Measurements from ENCODE around the gene METTL21C.

METTL21C gene

GRCh38 chr13:102694937-102695336 is at the start of gene METTL21C:
Gene METTL21C (minus strand): TSS chr13:102695044. CDS start chr13:102694498, 546 bp downstream.
- FAIRE-seq, result no peak

GRCh38 chr13:102742506-102742905 is 47.7 kb upstream of the METTL21C start:
- no peak for FAIRE-seq

More at GRCh38 chr13:102694937-102695336, at the start of gene METTL21C:
- DNase-seq (ENCODE audit: low spot score), result no peak

GRCh38 chr13:102742101-102742500 is 47.3 kb upstream of the METTL21C start:
- FAIRE-seq, result no peak
- no peak for DNase-seq (ENCODE audit: low spot score)

More at GRCh38 chr13:102742506-102742905, 47.7 kb upstream of the METTL21C start:
- no peak for DNase-seq (ENCODE audit: low spot score)

DNA sequence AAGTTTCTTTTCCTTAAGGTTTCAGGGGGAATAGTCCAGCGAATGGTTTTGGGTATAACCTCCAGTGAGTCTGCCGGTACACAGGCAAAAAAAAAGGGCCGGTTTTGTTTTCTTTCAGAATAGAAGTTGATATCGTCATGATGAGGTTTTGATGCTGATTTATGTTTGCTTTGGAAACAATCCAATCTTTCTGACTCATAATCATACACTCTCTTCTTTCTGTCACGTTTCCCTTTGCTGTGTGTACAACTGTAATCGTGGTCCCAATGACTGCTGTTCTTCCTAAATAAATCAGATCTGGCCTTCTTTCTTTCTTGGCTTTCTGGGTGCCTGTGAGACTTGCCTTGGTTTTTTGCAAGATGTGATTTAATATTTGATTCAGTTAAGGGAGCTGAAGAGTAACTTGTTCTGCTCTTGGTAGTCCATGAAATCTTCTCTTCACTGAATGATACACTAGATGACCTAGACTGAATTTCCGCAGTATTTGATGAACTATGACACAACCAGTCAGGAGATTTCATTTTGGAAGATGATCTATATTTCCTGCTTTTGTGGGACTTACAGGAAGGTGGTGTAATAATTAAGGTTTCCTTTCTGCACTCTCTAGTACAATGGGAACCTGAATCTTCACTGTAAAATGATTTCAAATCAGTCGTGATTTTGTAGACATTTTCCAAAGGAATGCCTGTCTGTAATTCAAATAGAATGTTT is 34.9 kb upstream of the METTL21C start:
- no peak for FAIRE-seq
- DNase-seq (ENCODE audit: low spot score), result peak; percentile 9

- DNase-seq (ENCODE audit: low spot score) (no peak), FAIRE-seq (no peak)
Observed at GRCh38 chr13:102726430-102726829, 31.6 kb upstream of the METTL21C start.

GRCh38 chr13:102724923-102725322 is 30.1 kb upstream of the METTL21C start:
- FAIRE-seq (no peak), DNase-seq (ENCODE audit: low spot score) (peak; percentile 9)

- FAIRE-seq (no peak), DNase-seq (ENCODE audit: low spot score) (no peak)
Observed at GRCh38 chr13:102721800-102722231, 27.0 kb upstream of the METTL21C start.

GRCh38 chr13:102718746-102719145 is 23.9 kb upstream of the METTL21C start:
- DNase-seq (ENCODE audit: low spot score), result no peak

GRCh38 chr13:102715447-102715846 is 20.6 kb upstream of the METTL21C start:
- DNase-seq (ENCODE audit: low spot score), result no peak
- FAIRE-seq, result no peak

More at GRCh38 chr13:102718746-102719145, 23.9 kb upstream of the METTL21C start:
- no peak for FAIRE-seq

DNA sequence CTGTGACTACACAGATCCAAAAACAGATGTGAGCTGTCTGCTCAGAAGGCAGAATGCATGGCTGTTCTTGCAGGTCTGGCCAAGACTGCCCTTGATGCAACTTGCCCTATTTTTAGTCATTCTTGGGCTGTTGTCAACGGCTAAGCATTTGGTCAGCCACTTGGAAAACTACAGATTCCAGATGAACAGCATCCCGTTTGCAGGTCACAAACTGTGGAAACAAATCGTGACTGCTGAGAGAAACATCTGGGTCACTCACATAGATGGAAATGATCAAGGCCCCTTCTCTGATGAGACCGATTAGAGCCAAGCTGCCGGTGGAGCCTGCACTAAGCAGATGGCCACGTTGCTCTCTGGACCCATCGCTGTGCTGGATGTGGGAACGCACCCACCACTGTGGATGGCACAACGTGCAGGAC is 15.4 kb upstream of the METTL21C start:
- no peak for DNase-seq (ENCODE audit: low spot score)
- FAIRE-seq, result no peak

DNA sequence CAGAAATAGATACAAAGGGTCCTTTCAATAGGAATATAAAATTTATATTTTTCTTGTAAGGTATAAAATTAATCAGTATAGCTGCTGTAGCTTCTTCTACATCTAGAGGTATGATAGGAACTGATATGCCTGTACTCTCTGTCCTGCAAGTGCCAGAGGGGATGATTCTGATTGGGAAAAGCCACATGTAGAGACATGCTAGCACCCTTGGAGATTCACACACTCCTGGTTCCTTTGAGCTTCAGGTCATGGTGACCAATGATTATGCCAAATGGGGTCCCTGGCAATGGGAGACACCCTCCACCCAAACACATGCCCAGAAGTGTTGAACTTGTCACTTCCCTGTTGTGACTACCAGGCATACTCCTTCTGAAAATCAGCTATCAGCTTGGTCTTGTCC is 14.7 kb upstream of the METTL21C start:
- FAIRE-seq, result no peak
- no peak for DNase-seq (ENCODE audit: low spot score)

GRCh38 chr13:102708991-102709390 is 14.1 kb upstream of the METTL21C start:
- DNase-seq (ENCODE audit: low spot score) (no peak), FAIRE-seq (no peak)

DNA sequence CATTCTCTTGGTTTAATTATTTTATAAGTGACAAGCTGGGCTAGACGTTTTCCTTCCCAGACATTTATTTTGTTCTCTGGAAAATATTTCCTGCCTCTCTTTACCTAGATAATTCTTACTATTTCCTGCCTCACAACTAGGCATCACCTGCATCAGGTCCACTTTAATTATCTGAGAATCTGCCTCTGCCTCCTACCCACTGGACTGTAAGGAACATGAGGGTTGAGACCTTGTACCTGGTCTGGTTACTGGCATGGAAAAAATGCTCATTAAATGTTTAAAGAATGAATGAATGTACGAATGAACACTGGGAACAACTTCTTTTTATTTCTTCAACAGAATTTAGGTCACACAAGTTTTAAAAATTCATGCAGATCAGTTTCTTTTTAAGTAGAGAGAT is 13.4 kb upstream of the METTL21C start:
- FAIRE-seq, result no peak
- DNase-seq (ENCODE audit: low spot score), result no peak

GRCh38 chr13:102707467-102707866 is 12.6 kb upstream of the METTL21C start:
- DNase-seq (ENCODE audit: low spot score), result peak; percentile 48
- FAIRE-seq, result no peak

DNA sequence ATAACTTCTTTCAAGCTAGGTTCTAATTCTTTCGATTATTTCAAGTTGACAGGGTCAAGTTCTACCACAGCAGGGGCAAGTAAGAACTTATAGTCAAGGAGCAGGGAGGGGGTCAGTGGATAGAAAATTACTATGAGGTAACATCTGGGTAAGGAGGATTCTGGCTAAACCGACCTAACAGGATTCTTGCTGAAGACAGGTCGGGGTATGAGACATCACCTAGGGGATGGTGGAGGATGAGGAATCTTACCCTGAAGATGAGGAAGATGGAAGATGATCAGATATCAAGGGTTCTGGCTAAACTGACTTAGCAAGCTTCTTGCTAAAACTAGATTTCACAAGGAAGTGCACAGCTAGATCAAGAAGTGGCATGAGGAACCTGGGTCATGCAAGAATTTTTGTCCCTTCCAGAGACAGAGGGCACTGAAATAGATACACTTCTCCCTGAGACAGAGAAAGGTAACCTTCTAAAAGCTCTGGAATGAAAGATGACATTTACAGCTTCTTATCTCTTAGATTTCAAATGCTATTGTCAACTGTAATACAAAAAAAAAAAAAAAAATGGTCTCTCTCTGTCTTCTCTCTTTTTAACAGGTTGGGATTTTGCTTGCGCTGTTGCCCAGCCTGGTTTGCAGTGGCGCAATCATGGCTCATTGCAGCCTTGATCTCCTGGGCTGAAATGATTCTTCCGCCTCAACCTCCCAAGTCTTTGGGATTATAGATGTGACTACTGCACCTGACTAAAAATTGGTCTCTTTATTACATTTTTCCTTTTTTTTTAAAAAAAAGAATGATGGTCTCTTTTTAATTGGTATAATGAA is 9.6 kb upstream of the METTL21C start:
- FAIRE-seq (no peak), DNase-seq (ENCODE audit: low spot score) (no peak)

DNA sequence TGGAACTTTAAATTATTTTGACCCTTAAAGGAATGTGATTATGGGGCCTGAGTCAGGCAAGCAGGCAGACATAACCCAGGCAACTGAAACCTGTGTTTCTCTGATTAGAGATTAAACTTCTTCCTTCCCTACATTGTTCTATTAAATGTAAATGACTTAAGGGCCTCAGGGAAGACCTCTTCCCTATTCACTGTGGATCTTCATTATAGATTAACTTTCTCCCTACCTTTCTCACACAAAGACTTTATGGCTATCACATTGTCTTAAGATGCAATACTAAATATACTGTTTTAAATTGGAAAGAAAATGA is 8.8 kb upstream of the METTL21C start:
- FAIRE-seq (no peak), DNase-seq (ENCODE audit: low spot score) (no peak)

GRCh38 chr13:102702965-102703725 is 8.3 kb upstream of the METTL21C start:
- FAIRE-seq (no peak), DNase-seq (ENCODE audit: low spot score) (no peak)

- no peak for FAIRE-seq
- DNase-seq (ENCODE audit: low spot score), result no peak
Observed at GRCh38 chr13:102701331-102701730, 6.5 kb upstream of the METTL21C start.

DNA sequence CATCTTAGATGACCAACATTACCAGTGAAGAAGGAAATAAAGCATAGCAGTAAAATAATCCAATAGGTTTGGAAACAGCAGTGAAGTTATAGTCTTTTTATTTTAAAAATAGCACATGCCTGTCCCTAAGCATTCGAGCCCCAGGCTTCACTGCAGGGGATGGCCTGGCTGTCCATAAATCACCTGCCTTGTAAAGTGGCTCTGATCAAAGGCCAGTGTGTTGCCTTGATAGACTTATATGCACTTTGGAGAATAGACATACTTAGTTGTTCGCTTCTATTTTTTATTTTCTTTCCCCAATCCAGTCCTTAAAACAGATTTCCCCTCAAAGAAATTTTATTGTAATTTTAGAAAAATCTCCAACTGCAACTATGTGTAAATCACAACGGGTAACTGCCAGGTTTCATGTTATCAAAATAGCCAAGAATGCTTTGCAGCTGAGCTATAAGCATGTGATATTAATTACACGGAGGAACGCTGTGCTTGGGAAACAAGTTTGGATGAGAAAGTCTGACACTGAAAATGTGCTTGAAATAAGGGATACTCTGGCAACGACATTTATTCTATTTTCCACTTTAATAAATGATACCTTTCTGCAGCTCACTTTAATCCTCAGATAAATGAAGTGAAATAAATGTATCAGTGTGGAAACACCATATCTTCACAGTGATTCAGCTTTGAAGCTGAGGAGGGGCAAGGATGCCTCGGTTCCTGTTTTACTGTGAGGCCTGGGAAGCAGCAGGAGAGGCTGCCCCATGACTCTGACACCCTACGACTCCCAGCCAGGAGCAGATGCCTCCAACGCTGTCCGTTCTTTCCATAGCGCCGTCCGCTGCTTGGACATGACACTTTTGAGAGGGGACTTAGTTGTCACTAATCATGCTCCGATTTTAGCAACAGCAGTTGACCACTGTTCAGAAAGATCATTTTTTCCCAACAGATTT is 5.5 kb upstream of the METTL21C start:
- DNase-seq (ENCODE audit: low spot score) (no peak), FAIRE-seq (no peak)

- DNase-seq (ENCODE audit: low spot score), result no peak
- no peak for FAIRE-seq
Observed at GRCh38 chr13:102699504-102699903, 4.7 kb upstream of the METTL21C start.

DNA sequence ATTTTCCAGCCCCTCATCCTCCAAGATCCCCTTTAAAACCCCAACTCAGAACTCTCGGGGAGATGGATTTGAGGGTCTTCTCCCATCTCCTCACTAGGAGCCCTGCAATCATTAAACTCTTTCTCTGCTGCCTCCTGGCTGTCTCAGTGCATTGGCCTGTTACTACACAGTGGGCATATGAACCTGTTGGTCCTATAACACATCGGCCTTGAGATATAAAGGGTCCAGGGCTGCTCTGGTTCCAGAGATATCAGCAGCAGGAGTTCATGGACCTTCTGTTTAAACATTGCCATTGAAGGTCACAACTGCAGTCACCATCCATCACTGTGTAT is 3.8 kb upstream of the METTL21C start:
- no peak for DNase-seq (ENCODE audit: low spot score)
- no peak for FAIRE-seq

Measured in urothelium cell line (cell line).